ENCODE measurements around the gene STXBP6. TPM values are rescaled to one million over a fixed set of nuclear protein-coding genes. Genes with fewer than 3 reads are reported as not detected.

STXBP6 gene
- total RNA-seq, 2 donors from 2014 or later, result not detected

- no peaks in the 10 kb centered on the region for H3K36me3 Mint-ChIP-seq (ENCODE audit: insufficient read depth in 2 of 2)
- no peaks in the 10 kb centered on the region for H3K4me1 Mint-ChIP-seq (ENCODE audit: low read depth)
- no peak overlapping the region for H3K27ac Mint-ChIP-seq
- ATAC-seq (replicated peaks in 1 of 2) (no peak), DNase-seq (no peak)
- H3K27me3 Mint-ChIP-seq (ENCODE audit: low read depth), result peaks cover 18% of the 10 kb centered on the region
- H3K9me3 Mint-ChIP-seq, result no peaks in the 10 kb centered on the region
- H3K4me3 Mint-ChIP-seq, result no peak overlapping the region
Observed at GRCh38 chr14:24904533-24904932, 145.4 kb downstream of the STXBP6 start.

- peaks cover 15% of the 10 kb centered on the region for H3K27me3 Mint-ChIP-seq (ENCODE audit: low read depth)
- no peak overlapping the region for H3K4me3 Mint-ChIP-seq
- ATAC-seq (replicated peaks in 1 of 2) (no peak), DNase-seq (no peak)
- no peak overlapping the region for H3K27ac Mint-ChIP-seq
- no peaks in the 10 kb centered on the region for H3K4me1 Mint-ChIP-seq (ENCODE audit: low read depth)
- H3K9me3 Mint-ChIP-seq, result no peaks in the 10 kb centered on the region
- no peaks in the 10 kb centered on the region for H3K36me3 Mint-ChIP-seq (ENCODE audit: insufficient read depth in 2 of 2)
Observed at GRCh38 chr14:24903337-24903736, 146.6 kb downstream of the STXBP6 start.

GRCh38 chr14:24900269-24901100, 149.5 kb downstream of the STXBP6 start:
- Mint-ChIP-seq H3K4me3 (no peak overlapping the region), H3K27ac (no peak overlapping the region), H3K9me3 (no peaks in the 10 kb centered on the region), H3K36me3 (ENCODE audit: insufficient read depth in 2 of 2) (no peaks in the 10 kb centered on the region), H3K4me1 (ENCODE audit: low read depth) (no peaks in the 10 kb centered on the region), H3K27me3 (ENCODE audit: low read depth) (no peaks in the 10 kb centered on the region)
- DNase-seq (no peak), ATAC-seq (replicated peaks in 1 of 2) (no peak)

GRCh38 chr14:24897793-24898192, 152.2 kb downstream of the STXBP6 start:
- Mint-ChIP-seq H3K27ac (no peak overlapping the region), H3K4me3 (no peak overlapping the region), H3K4me1 (ENCODE audit: low read depth) (no peaks in the 10 kb centered on the region), H3K27me3 (ENCODE audit: low read depth) (no peaks in the 10 kb centered on the region), H3K9me3 (no peaks in the 10 kb centered on the region), H3K36me3 (ENCODE audit: insufficient read depth in 2 of 2) (no peaks in the 10 kb centered on the region)
- ATAC-seq (replicated peaks in 1 of 2), result no peak
- no peak for DNase-seq

GRCh38 chr14:24895622-24896021, 154.3 kb downstream of the STXBP6 start:
- Mint-ChIP-seq H3K4me3 (no peak overlapping the region), H3K27me3 (ENCODE audit: low read depth) (no peaks in the 10 kb centered on the region), H3K27ac (no peak overlapping the region), H3K4me1 (ENCODE audit: low read depth) (no peaks in the 10 kb centered on the region), H3K9me3 (peaks cover 2 to 3% of the 10 kb centered on the region in 2 donors), H3K36me3 (ENCODE audit: insufficient read depth in 2 of 2) (peaks cover 0 to 1% of the 10 kb centered on the region in 2 donors)
- ATAC-seq (replicated peaks in 1 of 2) (no peak), DNase-seq (no peak)

- Mint-ChIP-seq H3K27ac (no peak overlapping the region), H3K4me1 (ENCODE audit: low read depth) (no peaks in the 10 kb centered on the region), H3K27me3 (ENCODE audit: low read depth) (no peaks in the 10 kb centered on the region), H3K9me3 (peaks cover 3 to 6% of the 10 kb centered on the region in 2 donors), H3K36me3 (ENCODE audit: insufficient read depth in 2 of 2) (peaks cover 0 to 1% of the 10 kb centered on the region in 2 donors), H3K4me3 (no peak overlapping the region)
- ATAC-seq (replicated peaks in 1 of 2) (no peak), DNase-seq (no peak)
Observed at GRCh38 chr14:24895243-24895583, 154.7 kb downstream of the STXBP6 start.

- H3K27me3 Mint-ChIP-seq (ENCODE audit: low read depth), result no peaks in the 10 kb centered on the region
- DNase-seq (no peak), ATAC-seq (replicated peaks in 1 of 2) (no peak)
- no peaks in the 10 kb centered on the region for H3K4me1 Mint-ChIP-seq (ENCODE audit: low read depth)
- H3K27ac Mint-ChIP-seq, result no peak overlapping the region
- H3K4me3 Mint-ChIP-seq, result no peak overlapping the region
- peaks cover 6 to 7% of the 10 kb centered on the region in 2 donors for H3K9me3 Mint-ChIP-seq
- H3K36me3 Mint-ChIP-seq (ENCODE audit: insufficient read depth in 2 of 2), result peaks cover 0 to 1% of the 10 kb centered on the region in 2 donors
Observed at GRCh38 chr14:24894583-24895242, 155.2 kb downstream of the STXBP6 start.

GRCh38 chr14:24892497-24893051, 157.4 kb downstream of the STXBP6 start:
- no peak for DNase-seq
- Mint-ChIP-seq H3K27me3 (ENCODE audit: low read depth) (peaks cover 11% of the 10 kb centered on the region), H3K9me3 (peaks cover 7 to 10% of the 10 kb centered on the region in 2 donors), H3K36me3 (ENCODE audit: insufficient read depth in 2 of 2) (peaks cover 0 to 1% of the 10 kb centered on the region in 2 donors), H3K4me3 (no peak overlapping the region), H3K27ac (no peak overlapping the region), H3K4me1 (ENCODE audit: low read depth) (no peaks in the 10 kb centered on the region)
- no peak for ATAC-seq (replicated peaks in 1 of 2)

- Mint-ChIP-seq H3K36me3 (ENCODE audit: insufficient read depth in 2 of 2) (peaks cover 0 to 1% of the 10 kb centered on the region in 2 donors), H3K27me3 (ENCODE audit: low read depth) (peaks cover 11% of the 10 kb centered on the region), H3K27ac (no peak overlapping the region), H3K9me3 (peaks cover 7 to 10% of the 10 kb centered on the region in 2 donors), H3K4me1 (ENCODE audit: low read depth) (no peaks in the 10 kb centered on the region), H3K4me3 (no peak overlapping the region)
- ATAC-seq (replicated peaks in 1 of 2), result no peak
- DNase-seq, result no peak
Observed at GRCh38 chr14:24891987-24892496, 157.9 kb downstream of the STXBP6 start.

- DNase-seq, result no peak
- no peak for ATAC-seq (replicated peaks in 1 of 2)
- Mint-ChIP-seq H3K27me3 (ENCODE audit: low read depth) (peaks cover 11% of the 10 kb centered on the region), H3K4me1 (ENCODE audit: low read depth) (no peaks in the 10 kb centered on the region), H3K4me3 (no peak overlapping the region), H3K36me3 (ENCODE audit: insufficient read depth in 2 of 2) (peaks cover 0 to 1% of the 10 kb centered on the region in 2 donors), H3K27ac (no peak overlapping the region), H3K9me3 (peaks cover 7 to 10% of the 10 kb centered on the region in 2 donors)
Observed at GRCh38 chr14:24890716-24891115, 159.2 kb downstream of the STXBP6 start.

- ATAC-seq (replicated peaks in 1 of 2), result no peak
- no peak overlapping the region for H3K27ac Mint-ChIP-seq
- no peak for DNase-seq
- H3K9me3 Mint-ChIP-seq, result peaks cover 7 to 10% of the 10 kb centered on the region in 2 donors
- H3K36me3 Mint-ChIP-seq (ENCODE audit: insufficient read depth in 2 of 2), result peaks cover 0 to 1% of the 10 kb centered on the region in 2 donors
- H3K4me1 Mint-ChIP-seq (ENCODE audit: low read depth), result no peaks in the 10 kb centered on the region
- H3K4me3 Mint-ChIP-seq, result no peak overlapping the region
- peaks cover 11% of the 10 kb centered on the region for H3K27me3 Mint-ChIP-seq (ENCODE audit: low read depth)
Observed at GRCh38 chr14:24889843-24890242, 160.1 kb downstream of the STXBP6 start.

GRCh38 chr14:24888532-24888931, 161.4 kb downstream of the STXBP6 start:
- Mint-ChIP-seq H3K4me1 (ENCODE audit: low read depth) (no peaks in the 10 kb centered on the region), H3K4me3 (no peak overlapping the region), H3K27ac (no peak overlapping the region), H3K36me3 (ENCODE audit: insufficient read depth in 2 of 2) (peaks cover 0 to 1% of the 10 kb centered on the region in 2 donors), H3K27me3 (ENCODE audit: low read depth) (peaks cover 11% of the 10 kb centered on the region), H3K9me3 (peaks cover 7 to 10% of the 10 kb centered on the region in 2 donors)
- no peak for ATAC-seq (replicated peaks in 1 of 2)
- DNase-seq, result no peak

GRCh38 chr14:24887623-24888304, 162.2 kb downstream of the STXBP6 start:
- no peak for DNase-seq
- Mint-ChIP-seq H3K9me3 (peaks cover 7 to 10% of the 10 kb centered on the region in 2 donors), H3K27me3 (ENCODE audit: low read depth) (peaks cover 11% of the 10 kb centered on the region), H3K4me1 (ENCODE audit: low read depth) (no peaks in the 10 kb centered on the region), H3K27ac (no peak overlapping the region), H3K36me3 (ENCODE audit: insufficient read depth in 2 of 2) (peaks cover 0 to 1% of the 10 kb centered on the region in 2 donors), H3K4me3 (no peak overlapping the region)
- no peak for ATAC-seq (replicated peaks in 1 of 2)
